DND-41 (cell line): ENCODE measurements around the gene RPGR.

Source experiments
- ATAC-seq: fragments of 200-7000 bp; cut with Tn5 transposase; 3 replicates; pipeline ENCODE4 v1.9.1; 2021; ENCODE audit warnings: low read depth; ENCODE audit not compliant: insufficient read depth
- DNase-seq: peaks from one replicate; pipeline ENCODE4 v3.0.0-alpha.2; 2020
- H2AFZ ChIP-seq: 2 replicates; pipeline ENCODE4 v1.6.0; 2012; ENCODE audit warnings: low read depth, low read length
- H3K27ac ChIP-seq: 2 replicates; pipeline ENCODE4 v1.5.1; 2012; ENCODE audit warnings: low read length, inconsistent platforms
- H3K27me3 ChIP-seq: fragments of 200-600 bp; sonication (generic); 2 replicates; pipeline ENCODE4 v1.6.0; 2012; ENCODE audit warnings: low read length, mild to moderate bottlenecking, inconsistent platforms; ENCODE audit not compliant: insufficient read depth, poor library complexity
- H3K36me3 ChIP-seq: 2 replicates; pipeline ENCODE4 v1.5.1; 2012; ENCODE audit warnings: low read length, inconsistent platforms; ENCODE audit not compliant: insufficient read depth
- H3K4me1 ChIP-seq: 2 replicates; pipeline ENCODE4 v1.5.1; 2012; ENCODE audit warnings: mild to moderate bottlenecking, low read length; ENCODE audit not compliant: insufficient read depth
- H3K4me2 ChIP-seq: 2 replicates; pipeline ENCODE4 v1.6.0; 2012; ENCODE audit warnings: mild to moderate bottlenecking, moderate library complexity, low read length, inconsistent platforms; ENCODE audit not compliant: insufficient read depth
- H3K4me3 ChIP-seq, 2 experiments: fragments of 200-600 bp in 1 of 2; shearing (Covaris generic) in 1 of 2; 2 replicates each; pipeline ENCODE4 v1.5.1; 2012 to 2016; ENCODE audit warnings: inconsistent platforms in 2 of 2, low read length in 2 of 2, mild to moderate bottlenecking in 2 of 2, low read depth in 1 of 2, moderate library complexity in 1 of 2
- H3K79me2 ChIP-seq: 2 replicates; pipeline ENCODE4 v1.6.0; 2012; ENCODE audit warnings: low read length, inconsistent platforms; ENCODE audit not compliant: insufficient read depth
- H3K9ac ChIP-seq: 2 replicates; pipeline ENCODE4 v1.6.0; 2012; ENCODE audit warnings: low read depth, mild to moderate bottlenecking, inconsistent platforms, low read length, moderate library complexity
- H3K9me3 ChIP-seq: 2 replicates; pipeline ENCODE4 v1.5.1; 2012; ENCODE audit warnings: low read length, moderate library complexity, mild to moderate bottlenecking, inconsistent platforms; ENCODE audit not compliant: insufficient read depth, severe bottlenecking
- H4K20me1 ChIP-seq: 2 replicates; pipeline ENCODE4 v1.6.0; 2012; ENCODE audit warnings: low read length; ENCODE audit not compliant: insufficient read depth
- EZH2 ChIP-seq: IDR thresholded peaks from 3 replicates; pipeline ENCODE4 v1.6.1; 2012; ENCODE audit warnings: borderline replicate concordance, low read depth, mild to moderate bottlenecking, moderate library complexity, low read length, inconsistent platforms; ENCODE audit not compliant: severe bottlenecking
- TF ChIP-seq, protein P1 (sequence below): IDR thresholded peaks from 2 replicates; pipeline ENCODE4 v1.5.1; 2012; ENCODE audit warnings: borderline replicate concordance, low read length, moderate library complexity, mild to moderate bottlenecking; ENCODE audit not compliant: poor library complexity, severe bottlenecking; ENCODE audit errors: extremely low read depth

Gene RPGR

DNA sequence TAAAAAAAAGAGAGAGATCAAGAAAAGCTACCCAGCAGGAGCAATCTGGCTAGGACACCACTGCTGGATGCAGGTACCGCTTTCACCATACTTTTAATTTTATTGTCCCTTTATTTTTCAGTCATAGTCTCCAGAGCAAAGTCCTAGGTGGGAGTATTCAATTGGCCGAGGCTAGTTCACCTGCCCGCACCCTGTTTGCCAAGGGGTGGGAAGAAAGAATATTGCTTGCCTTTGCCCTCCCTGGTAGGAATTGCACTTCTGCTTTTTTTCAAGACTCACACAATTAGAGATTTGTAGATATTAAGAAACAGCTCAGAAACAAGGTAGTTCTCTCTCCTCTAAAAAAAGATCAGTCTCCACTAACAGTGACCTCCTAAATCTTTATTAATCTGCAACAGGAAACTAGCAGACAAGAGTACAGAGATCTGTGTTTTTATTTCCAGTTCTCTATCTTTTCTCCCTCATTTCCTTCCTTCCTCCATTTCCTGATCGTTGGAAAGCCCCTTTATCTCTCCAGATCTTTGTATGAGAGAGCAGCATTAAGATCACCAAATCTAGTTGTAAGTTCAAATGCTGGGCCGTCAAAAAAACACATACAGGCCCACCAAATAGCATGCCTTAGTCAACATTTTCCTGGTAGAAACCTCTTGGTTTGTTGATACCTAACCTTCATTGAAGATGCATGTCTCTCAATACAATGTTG lies 9.4 kb upstream of the RPGR start:
- Histone ChIP-seq H4K20me1 (no peaks in the 10 kb centered on the region), H3K4me3 (no peak overlapping the region), H3K4me1 (no peaks in the 10 kb centered on the region), H3K27ac (no peak overlapping the region), H3K79me2 (no peaks in the 10 kb centered on the region), H3K4me2 (no peak overlapping the region), H3K27me3 (no peaks in the 10 kb centered on the region), H3K9me3 (no peaks in the 10 kb centered on the region), H2AFZ (no peak overlapping the region), H3K36me3 (no peaks in the 10 kb centered on the region), H3K9ac (no peak overlapping the region)
- no peak for DNase-seq
- no peak for ATAC-seq
- TF ChIP-seq EZH2: no peak
- TF ChIP-seq, protein P1, sequence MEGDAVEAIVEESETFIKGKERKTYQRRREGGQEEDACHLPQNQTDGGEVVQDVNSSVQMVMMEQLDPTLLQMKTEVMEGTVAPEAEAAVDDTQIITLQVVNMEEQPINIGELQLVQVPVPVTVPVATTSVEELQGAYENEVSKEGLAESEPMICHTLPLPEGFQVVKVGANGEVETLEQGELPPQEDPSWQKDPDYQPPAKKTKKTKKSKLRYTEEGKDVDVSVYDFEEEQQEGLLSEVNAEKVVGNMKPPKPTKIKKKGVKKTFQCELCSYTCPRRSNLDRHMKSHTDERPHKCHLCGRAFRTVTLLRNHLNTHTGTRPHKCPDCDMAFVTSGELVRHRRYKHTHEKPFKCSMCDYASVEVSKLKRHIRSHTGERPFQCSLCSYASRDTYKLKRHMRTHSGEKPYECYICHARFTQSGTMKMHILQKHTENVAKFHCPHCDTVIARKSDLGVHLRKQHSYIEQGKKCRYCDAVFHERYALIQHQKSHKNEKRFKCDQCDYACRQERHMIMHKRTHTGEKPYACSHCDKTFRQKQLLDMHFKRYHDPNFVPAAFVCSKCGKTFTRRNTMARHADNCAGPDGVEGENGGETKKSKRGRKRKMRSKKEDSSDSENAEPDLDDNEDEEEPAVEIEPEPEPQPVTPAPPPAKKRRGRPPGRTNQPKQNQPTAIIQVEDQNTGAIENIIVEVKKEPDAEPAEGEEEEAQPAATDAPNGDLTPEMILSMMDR: no peak

DNA sequence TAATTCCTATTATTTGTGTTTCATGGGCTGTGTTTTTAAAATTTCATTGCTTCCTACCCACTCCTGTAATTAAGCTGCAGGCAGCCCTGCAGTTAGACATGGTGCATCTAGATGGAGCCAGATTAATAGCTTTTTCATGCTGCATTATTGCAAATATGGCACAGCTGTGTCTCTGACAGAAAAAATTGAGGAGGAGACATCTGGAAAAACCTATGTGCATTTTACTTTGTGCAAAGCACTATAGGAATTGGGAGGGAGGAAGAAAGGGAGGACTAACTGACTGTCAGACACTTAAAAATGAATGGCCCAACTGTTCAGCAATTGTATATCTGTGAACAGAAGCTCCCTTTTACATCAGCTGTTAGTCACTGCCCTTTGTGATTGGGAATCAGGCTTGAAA lies 8.1 kb upstream of the RPGR start:
- DNase-seq: no peak
- Histone ChIP-seq H3K36me3 (no peaks in the 10 kb centered on the region), H3K9me3 (no peaks in the 10 kb centered on the region), H4K20me1 (no peaks in the 10 kb centered on the region), H3K4me1 (no peaks in the 10 kb centered on the region), H3K27me3 (no peaks in the 10 kb centered on the region), H3K4me3 (no peak overlapping the region), H3K27ac (no peak overlapping the region), H3K4me2 (no peak overlapping the region), H3K9ac (no peak overlapping the region), H2AFZ (no peak overlapping the region), H3K79me2 (no peaks in the 10 kb centered on the region)
- ATAC-seq: no peak
- no peak for TF ChIP-seq EZH2
- TF ChIP-seq, protein P1: peak; percentile 12

DNA sequence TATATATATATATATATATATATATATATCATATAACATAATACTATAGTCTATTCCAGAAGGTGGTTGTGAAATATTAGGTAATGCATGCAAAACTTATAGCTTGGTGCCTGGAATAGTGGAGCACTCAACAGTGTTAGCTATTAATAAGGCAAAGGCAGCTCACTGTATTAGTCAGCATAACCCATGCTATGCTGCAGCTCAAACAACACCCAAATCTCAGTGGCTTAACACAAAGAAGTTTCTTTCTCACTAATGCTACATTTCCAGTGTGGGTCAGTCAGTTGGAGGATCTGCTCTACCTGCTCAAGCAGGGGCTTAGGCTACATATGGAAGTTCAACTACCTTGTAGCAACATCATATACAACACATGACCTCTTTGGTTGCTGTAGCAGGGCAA lies 5.2 kb upstream of the RPGR start:
- DNase-seq (no peak), ATAC-seq (no peak)
- Histone ChIP-seq H3K27ac (no peak overlapping the region), H3K9me3 (no peaks in the 10 kb centered on the region), H3K4me1 (peaks cover 8% of the 10 kb centered on the region), H2AFZ (no peak overlapping the region), H4K20me1 (no peaks in the 10 kb centered on the region), H3K4me3 (no peak overlapping the region), H3K9ac (no peak overlapping the region), H3K27me3 (no peaks in the 10 kb centered on the region), H3K4me2 (no peak overlapping the region), H3K36me3 (no peaks in the 10 kb centered on the region), H3K79me2 (no peaks in the 10 kb centered on the region)
- TF ChIP-seq EZH2: no peak
- TF ChIP-seq, protein P1: no peak
